OCI-LY1 (cell line): ENCODE data around the gene SF3B2.

ENCODE experiments used
- EZH2 ChIP-seq: fragments of 200-600 bp; sonication (generic), shearing (Covaris generic); IDR thresholded peaks from 2 replicates; pipeline ENCODE4 v1.8.0; 2017; ENCODE audit warnings: borderline replicate concordance, mixed run types, mild to moderate bottlenecking, antibody characterized with exemption, low read length, moderate library complexity, mixed read lengths
- TF ChIP-seq, protein P1 (sequence below): fragments of 200-600 bp; sonication (generic), shearing (Covaris generic); IDR thresholded peaks from 2 replicates; pipeline ENCODE4 v1.5.1; 2017; ENCODE audit warnings: mild to moderate bottlenecking, antibody characterized with exemption, low read length, moderate library complexity, mixed read lengths

- TF ChIP-seq, protein P1, sequence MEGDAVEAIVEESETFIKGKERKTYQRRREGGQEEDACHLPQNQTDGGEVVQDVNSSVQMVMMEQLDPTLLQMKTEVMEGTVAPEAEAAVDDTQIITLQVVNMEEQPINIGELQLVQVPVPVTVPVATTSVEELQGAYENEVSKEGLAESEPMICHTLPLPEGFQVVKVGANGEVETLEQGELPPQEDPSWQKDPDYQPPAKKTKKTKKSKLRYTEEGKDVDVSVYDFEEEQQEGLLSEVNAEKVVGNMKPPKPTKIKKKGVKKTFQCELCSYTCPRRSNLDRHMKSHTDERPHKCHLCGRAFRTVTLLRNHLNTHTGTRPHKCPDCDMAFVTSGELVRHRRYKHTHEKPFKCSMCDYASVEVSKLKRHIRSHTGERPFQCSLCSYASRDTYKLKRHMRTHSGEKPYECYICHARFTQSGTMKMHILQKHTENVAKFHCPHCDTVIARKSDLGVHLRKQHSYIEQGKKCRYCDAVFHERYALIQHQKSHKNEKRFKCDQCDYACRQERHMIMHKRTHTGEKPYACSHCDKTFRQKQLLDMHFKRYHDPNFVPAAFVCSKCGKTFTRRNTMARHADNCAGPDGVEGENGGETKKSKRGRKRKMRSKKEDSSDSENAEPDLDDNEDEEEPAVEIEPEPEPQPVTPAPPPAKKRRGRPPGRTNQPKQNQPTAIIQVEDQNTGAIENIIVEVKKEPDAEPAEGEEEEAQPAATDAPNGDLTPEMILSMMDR: no peak
- no peak for TF ChIP-seq EZH2
These were observed 4.4 kb upstream of the SF3B2 start for GRCh38 chr11:66047541-66048365.
